ENCODE measurements around the gene SLC5A6.

Gene SLC5A6

DNA sequence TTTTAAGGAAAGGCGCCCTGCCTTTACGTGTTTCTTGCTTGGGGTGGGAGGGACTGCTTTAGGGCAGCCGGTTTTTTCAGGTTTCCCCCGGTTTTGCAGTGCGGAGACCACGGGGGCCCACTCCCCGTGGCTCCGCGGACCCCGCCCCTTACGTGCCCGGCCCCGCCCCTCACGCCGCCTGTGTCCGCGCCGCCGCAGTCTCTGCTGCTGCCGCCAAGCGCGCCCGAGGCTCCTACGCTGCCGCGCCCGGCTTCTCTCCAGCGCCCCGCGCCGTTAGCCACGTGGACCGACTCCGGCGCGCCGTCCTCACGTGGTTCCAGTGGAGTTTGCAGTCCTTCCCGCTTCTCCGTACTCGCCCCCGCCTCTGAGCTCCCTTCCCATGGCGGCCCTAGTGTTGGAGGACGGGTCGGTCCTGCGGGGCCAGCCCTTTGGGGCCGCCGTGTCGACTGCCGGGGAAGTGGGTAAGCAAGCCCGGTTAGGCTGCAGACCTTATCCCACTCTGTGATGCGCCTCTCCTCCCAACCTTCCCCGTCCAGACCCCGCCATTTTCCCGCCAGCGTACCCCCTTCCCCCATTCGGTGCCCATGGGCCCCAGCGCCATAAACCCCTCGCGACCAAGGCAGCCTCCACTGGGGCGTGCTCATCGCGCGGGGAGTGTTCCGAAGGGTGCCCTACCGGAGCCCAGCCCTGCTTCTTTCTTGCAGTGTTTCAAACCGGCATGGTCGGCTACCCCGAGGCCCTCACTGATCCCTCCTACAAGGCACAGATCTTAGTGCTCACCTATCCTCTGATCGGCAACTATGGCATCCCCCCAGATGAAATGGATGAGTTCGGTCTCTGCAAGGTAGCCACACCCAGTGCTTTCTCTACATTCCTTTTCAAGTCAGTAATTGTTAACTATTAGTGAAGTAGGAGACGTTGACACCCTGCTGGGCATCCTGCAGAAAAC, 5.4 kb upstream of the SLC5A6 start, which contains the start of gene CAD:
Gene CAD, plus strand, starts transcription at position 197 of the 949 bp plus-strand sequence. Its CDS starts 183 bp downstream, at position 380.
- ChIA-PET POLR2A (no interaction called here), CTCF (no interaction called here)
- Histone ChIP-seq H3K27ac (ENCODE audit: insufficient read depth in 1 of 2, low read depth in 1 of 2, low read length in 2 of 2, poor library complexity in 1 of 2, severe bottlenecking in 2 of 2) (peak within 1 kb of the TSS; percentile 37 to 59), H3K4me1 (ENCODE audit: control extremely low read depth in 1 of 4, control insufficient read depth in 4 of 4, insufficient read depth in 4 of 4, low read length in 3 of 4) (peaks cover 7 to 36% (median 21%) of the 10 kb centered on the region in 4 experiments), H3K9me3 (ENCODE audit: control extremely low read depth in 1 of 5, control insufficient read depth in 4 of 5, insufficient read depth in 2 of 5, low read depth in 1 of 5, low read length in 4 of 5) (no peaks in the 10 kb centered on the region), H3K27me3 (replicated peaks in 2 of 5; ENCODE audit: control insufficient read depth in 4 of 5, insufficient read depth in 5 of 5, low read length in 4 of 5) (no peaks in the 10 kb centered on the region), H3K4me3 (ENCODE audit: control insufficient read depth in 1 of 7, extremely low read depth in 1 of 7, insufficient read depth in 4 of 7, low read depth in 2 of 7, low read length in 6 of 7) (peak within 1 kb of the TSS; percentile 45 to 92 (median 85)), H3K36me3 (ENCODE audit: control insufficient read depth in 4 of 4, insufficient read depth in 4 of 4, low read length in 3 of 4) (peaks cover 10 to 48% (median 22%) of the 10 kb centered on the region in 4 experiments)
- peak; percentile 77 to 85 (median 84) for DNase-seq
- WGBS (ENCODE audit: insufficient coverage) = 2% methylated on average over 55 of the region's 72 CpGs

DNA sequence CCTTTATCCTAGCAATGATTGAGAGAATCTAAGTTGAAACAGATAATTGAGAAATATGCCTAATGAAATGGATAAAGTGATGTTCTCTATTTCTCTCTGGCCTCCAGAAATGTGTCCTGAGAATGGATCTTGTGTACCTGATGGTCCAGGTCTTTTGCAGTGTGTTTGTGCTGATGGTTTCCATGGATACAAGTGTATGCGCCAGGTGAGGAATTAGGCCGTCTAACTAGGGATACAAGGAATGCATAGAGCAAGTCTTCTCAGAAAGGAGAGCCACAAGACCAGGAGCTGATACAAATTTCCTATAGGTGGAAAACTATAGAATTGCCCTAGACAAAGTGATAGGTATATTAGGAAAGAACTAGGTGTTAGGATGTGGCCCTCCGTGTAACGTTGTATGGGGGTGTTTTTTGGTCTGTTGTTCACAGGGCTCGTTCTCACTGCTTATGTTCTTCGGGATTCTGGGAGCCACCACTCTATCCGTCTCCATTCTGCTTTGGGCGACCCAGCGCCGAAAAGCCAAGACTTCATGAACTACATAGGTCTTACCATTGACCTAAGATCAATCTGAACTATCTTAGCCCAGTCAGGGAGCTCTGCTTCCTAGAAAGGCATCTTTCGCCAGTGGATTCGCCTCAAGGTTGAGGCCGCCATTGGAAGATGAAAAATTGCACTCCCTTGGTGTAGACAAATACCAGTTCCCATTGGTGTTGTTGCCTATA, 4.5 kb upstream of the SLC5A6 start:
- ChIA-PET CTCF (interaction anchor here (0.9 kb wide), 1 partner anchor 115 kb away, joined by 3 read pairs; no protein-coding TSS in a partner anchor), POLR2A (no interaction called here)
- no peaks in the 10 kb centered on the region for H3K27me3 ChIP-seq (replicated peaks in 2 of 5; ENCODE audit: control insufficient read depth in 4 of 5, insufficient read depth in 5 of 5, low read length in 4 of 5)
- WGBS (ENCODE audit: insufficient coverage) = 84% methylated on average over 7 of the region's 13 CpGs
- H3K27ac ChIP-seq (ENCODE audit: insufficient read depth in 1 of 2, low read depth in 1 of 2, low read length in 2 of 2, poor library complexity in 1 of 2, severe bottlenecking in 2 of 2) = peak overlapping the region in 1 of 2 experiments; percentile 59
- H3K4me3 ChIP-seq (ENCODE audit: control insufficient read depth in 1 of 7, extremely low read depth in 1 of 7, insufficient read depth in 4 of 7, low read depth in 2 of 7, low read length in 6 of 7) = peak overlapping the region in 6 of 7 experiments; percentile 74 to 92 (median 87)
- peaks cover 7 to 36% (median 21%) of the 10 kb centered on the region in 4 experiments for H3K4me1 ChIP-seq (ENCODE audit: control extremely low read depth in 1 of 4, control insufficient read depth in 4 of 4, insufficient read depth in 4 of 4, low read length in 3 of 4)
- no peaks in the 10 kb centered on the region for H3K9me3 ChIP-seq (ENCODE audit: control extremely low read depth in 1 of 5, control insufficient read depth in 4 of 5, insufficient read depth in 2 of 5, low read depth in 1 of 5, low read length in 4 of 5)
- no peak for DNase-seq
- peaks cover 6 to 39% (median 13%) of the 10 kb centered on the region in 4 experiments for H3K36me3 ChIP-seq (ENCODE audit: control insufficient read depth in 4 of 4, insufficient read depth in 4 of 4, low read length in 3 of 4)

DNA sequence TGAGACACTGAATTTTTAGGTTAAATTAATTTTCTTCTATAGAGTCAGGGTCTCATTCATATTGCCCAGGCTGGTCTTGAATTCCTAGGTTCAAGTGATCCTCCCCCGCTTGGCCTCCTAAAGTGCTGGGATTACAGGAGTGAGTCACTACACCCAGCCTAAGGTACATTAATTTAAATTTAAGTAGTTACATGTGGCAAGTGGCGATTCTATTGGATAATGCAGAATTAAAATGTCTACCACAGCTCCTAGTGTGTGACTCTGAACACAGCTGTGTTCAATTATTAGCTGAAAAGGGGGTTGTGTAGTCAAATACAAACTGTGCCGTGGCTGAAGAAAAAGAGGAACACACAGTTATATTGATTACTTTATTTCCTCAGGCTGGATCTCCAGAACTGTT, 2.9 kb upstream of the SLC5A6 start:
- POLR2A ChIA-PET = no interaction called here
- Histone ChIP-seq H3K27me3 (replicated peaks in 2 of 5; ENCODE audit: control insufficient read depth in 4 of 5, insufficient read depth in 5 of 5, low read length in 4 of 5) (no peaks in the 10 kb centered on the region), H3K9me3 (ENCODE audit: control extremely low read depth in 1 of 5, control insufficient read depth in 4 of 5, insufficient read depth in 2 of 5, low read depth in 1 of 5, low read length in 4 of 5) (no peaks in the 10 kb centered on the region), H3K36me3 (ENCODE audit: control insufficient read depth in 4 of 4, insufficient read depth in 4 of 4, low read length in 3 of 4) (peaks cover 6 to 29% (median 7%) of the 10 kb centered on the region in 4 experiments), H3K4me3 (ENCODE audit: control insufficient read depth in 1 of 7, extremely low read depth in 1 of 7, insufficient read depth in 4 of 7, low read depth in 2 of 7, low read length in 6 of 7) (no peak overlapping the region), H3K27ac (ENCODE audit: insufficient read depth in 1 of 2, low read depth in 1 of 2, low read length in 2 of 2, poor library complexity in 1 of 2, severe bottlenecking in 2 of 2) (no peak overlapping the region), H3K4me1 (ENCODE audit: control extremely low read depth in 1 of 4, control insufficient read depth in 4 of 4, insufficient read depth in 4 of 4, low read length in 3 of 4) (peaks cover 7 to 47% (median 28%) of the 10 kb centered on the region in 4 experiments)
- CTCF ChIA-PET = interaction anchor here (1.0 kb wide), 1 partner anchor 24 kb away, joined by 3 read pairs; no protein-coding TSS in a partner anchor
- WGBS (ENCODE audit: insufficient coverage) = 83% methylated on average over 1 of the region's 3 CpGs
- DNase-seq = no peak

DNA sequence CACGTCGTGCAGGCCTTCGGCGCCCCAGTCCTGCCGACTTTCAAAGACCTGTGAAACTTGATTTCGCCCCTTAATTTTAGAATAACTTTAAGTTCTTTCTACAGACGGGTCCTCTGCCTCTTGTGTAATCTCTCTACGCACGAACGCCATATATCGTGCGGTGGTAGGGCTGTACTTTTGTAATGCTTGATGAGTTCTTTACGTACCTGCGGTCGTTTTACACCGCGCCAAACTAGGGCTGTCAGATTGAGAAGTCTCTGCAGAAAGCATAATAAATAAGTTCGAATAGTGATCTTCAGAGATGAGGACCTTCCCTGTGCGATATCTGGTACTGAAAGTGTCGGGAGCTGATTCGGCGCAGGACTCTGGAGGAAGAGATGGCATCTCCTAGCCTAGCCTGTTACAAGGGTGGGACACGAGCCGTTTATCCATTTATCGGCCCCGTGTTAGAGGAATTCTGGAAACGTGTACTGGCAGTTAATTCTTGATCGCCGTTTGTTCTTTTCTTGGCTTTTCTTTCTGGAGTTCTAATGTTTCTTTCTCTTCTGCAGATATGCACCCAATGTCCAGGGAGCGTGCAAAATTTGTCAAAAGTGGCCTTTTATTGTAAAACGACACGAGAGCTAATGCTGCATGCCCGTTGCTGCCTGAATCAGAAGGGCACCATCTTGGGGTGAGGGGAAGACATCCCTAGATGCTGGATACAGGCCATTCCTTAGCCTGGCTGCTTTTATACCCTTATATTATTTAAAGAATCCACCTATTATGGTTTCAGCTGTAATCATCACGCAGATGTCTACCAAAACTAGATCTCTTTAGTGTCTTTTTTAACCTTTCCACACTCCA, 781 bp upstream of the SLC5A6 start:
- Histone ChIP-seq H3K9me3 (ENCODE audit: control extremely low read depth in 1 of 5, control insufficient read depth in 4 of 5, insufficient read depth in 2 of 5, low read depth in 1 of 5, low read length in 4 of 5) (no peaks in the 10 kb centered on the region), H3K27ac (ENCODE audit: insufficient read depth in 1 of 2, low read depth in 1 of 2, low read length in 2 of 2, poor library complexity in 1 of 2, severe bottlenecking in 2 of 2) (peak overlapping the region; percentile 93 to 97), H3K4me1 (ENCODE audit: control extremely low read depth in 1 of 4, control insufficient read depth in 4 of 4, insufficient read depth in 4 of 4, low read length in 3 of 4) (peaks cover 7 to 39% (median 22%) of the 10 kb centered on the region in 4 experiments), H3K27me3 (replicated peaks in 2 of 5; ENCODE audit: control insufficient read depth in 4 of 5, insufficient read depth in 5 of 5, low read length in 4 of 5) (no peaks in the 10 kb centered on the region), H3K4me3 (ENCODE audit: control insufficient read depth in 1 of 7, extremely low read depth in 1 of 7, insufficient read depth in 4 of 7, low read depth in 2 of 7, low read length in 6 of 7) (peak overlapping the region; percentile 89 to 100 (median 96)), H3K36me3 (ENCODE audit: control insufficient read depth in 4 of 4, insufficient read depth in 4 of 4, low read length in 3 of 4) (peaks cover 3 to 36% (median 13%) of the 10 kb centered on the region in 4 experiments)
- ChIA-PET CTCF (interaction anchor here (0.5 to 1.5 kb wide), 4 partner anchors 11 to 129 kb away, joined by 3 to 4 read pairs (median 3); no protein-coding TSS in a partner anchor), POLR2A (interaction anchor here (0.6 kb wide), 1 partner anchor 79 kb away, joined by 5 read pairs; no protein-coding TSS in a partner anchor)
- peak; percentile 59 to 83 (median 78) for DNase-seq
- 7% methylated on average over 30 of the region's 34 CpGs for WGBS (ENCODE audit: insufficient coverage)

DNA sequence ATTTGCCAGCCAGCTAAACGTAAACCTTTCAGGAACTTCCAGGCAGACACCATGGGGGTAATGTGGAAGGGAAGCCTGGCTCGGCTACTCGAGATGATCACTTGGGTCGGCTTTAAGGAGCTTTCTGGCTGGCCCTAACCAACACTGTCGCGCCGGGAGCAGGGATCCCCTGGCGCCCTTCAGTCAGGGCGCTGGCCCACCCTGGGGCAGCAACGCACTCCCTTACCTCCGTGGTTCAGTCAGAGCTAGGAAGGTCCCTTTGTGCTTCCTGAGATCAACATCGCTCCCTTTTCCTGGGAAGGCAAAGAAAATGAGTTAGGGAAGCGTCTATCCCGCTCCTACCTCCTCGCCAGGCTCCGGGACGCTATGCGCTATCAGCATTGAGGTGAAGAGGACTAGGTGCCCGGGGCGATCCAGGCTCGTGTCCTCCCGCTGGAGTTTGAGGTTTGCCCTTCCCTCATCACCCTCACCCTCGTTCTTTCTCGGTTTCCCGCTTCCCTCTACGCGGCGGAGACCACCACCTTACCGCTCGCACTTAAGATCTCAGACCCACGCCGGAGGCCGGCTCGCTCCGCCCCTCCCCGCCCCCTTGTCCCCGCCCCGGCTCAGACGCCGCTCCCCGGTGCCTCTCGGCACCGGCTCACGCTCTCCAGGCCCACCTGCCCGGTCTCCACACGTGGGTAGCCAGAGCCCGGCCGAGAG, 676 bp downstream of the SLC5A6 start:
- Histone ChIP-seq H3K4me1 (ENCODE audit: control extremely low read depth in 1 of 4, control insufficient read depth in 4 of 4, insufficient read depth in 4 of 4, low read length in 3 of 4) (peaks cover 7 to 28% (median 15%) of the 10 kb centered on the region in 4 experiments), H3K36me3 (ENCODE audit: control insufficient read depth in 4 of 4, insufficient read depth in 4 of 4, low read length in 3 of 4) (peaks cover 8 to 45% (median 23%) of the 10 kb centered on the region in 4 experiments), H3K27me3 (replicated peaks in 2 of 5; ENCODE audit: control insufficient read depth in 4 of 5, insufficient read depth in 5 of 5, low read length in 4 of 5) (no peaks in the 10 kb centered on the region), H3K27ac (ENCODE audit: insufficient read depth in 1 of 2, low read depth in 1 of 2, low read length in 2 of 2, poor library complexity in 1 of 2, severe bottlenecking in 2 of 2) (peak overlapping the region in 1 of 2 experiments; percentile 97), H3K4me3 (ENCODE audit: control insufficient read depth in 1 of 7, extremely low read depth in 1 of 7, insufficient read depth in 4 of 7, low read depth in 2 of 7, low read length in 6 of 7) (peak overlapping the region; percentile 62 to 99 (median 93)), H3K9me3 (ENCODE audit: control extremely low read depth in 1 of 5, control insufficient read depth in 4 of 5, insufficient read depth in 2 of 5, low read depth in 1 of 5, low read length in 4 of 5) (no peaks in the 10 kb centered on the region)
- peak in 1 of 3 donors; percentile 18 for DNase-seq
- CTCF ChIA-PET = interaction anchor here (0.9 kb wide), 1 partner anchor 112 kb away, joined by 3 read pairs; no protein-coding TSS in a partner anchor
- 5% methylated on average over 40 of the region's 48 CpGs for WGBS (ENCODE audit: insufficient coverage)
- POLR2A ChIA-PET = no interaction called here
